ENCODE results near the gene SLIRP. TPM values are rescaled to one million over a fixed set of nuclear protein-coding genes. Genes with fewer than 3 reads are reported as not detected.
A peak's percentile ranks its signal among the peaks of the same experiment; 100 is the strongest.

Gene SLIRP
- total and polyA plus RNA-seq, 2 of the 4 experiments (the other 2 are of a cell fraction), result 226 to 244 TPM

GRCh38 chr14:77760381-77761204, 52.7 kb downstream of the SLIRP start, which contains the start of gene SNW1:
TSS of gene SNW1 (minus strand) at chr14:77761156. CDS start at chr14:77761127, 29 bp downstream.
- Histone ChIP-seq H2BK15ac (ENCODE audit: low read depth, low read length) (no peak within 1 kb of the TSS), H3K23ac (ENCODE audit: low read depth, low read length) (peak within 1 kb of the TSS; percentile 71), H4K91ac (ENCODE audit: insufficient read depth, low read depth, low read length) (peak within 1 kb of the TSS; percentile 75), H2BK120ac (ENCODE audit: low read depth, low read length) (peak within 1 kb of the TSS; percentile 25), H3K9ac (ENCODE audit: low read depth, low read length) (peak within 1 kb of the TSS; percentile 87), H3K27me3 (ENCODE audit: control insufficient read depth, insufficient read depth, low read length) (no peaks in the 10 kb centered on the region), H3K36me3 (ENCODE audit: control insufficient read depth, insufficient read depth, low read length) (peaks cover 1% of the 10 kb centered on the region; the same call in 1 of the 2 replicates), H3K56ac (ENCODE audit: extremely low read depth, insufficient read depth, low read length) (peak within 1 kb of the TSS; percentile 83), H4K5ac (ENCODE audit: low read depth, low read length) (peak within 1 kb of the TSS; percentile 91), H3K79me1 (ENCODE audit: low read depth in 1 of 2, low read length in 2 of 2) (peaks cover 20 to 38% of the 10 kb centered on the region in 2 experiments), H3K14ac (replicated peaks; ENCODE audit: low read depth, low read length) (peak within 1 kb of the TSS; percentile 82), H3K4me3 (ENCODE audit: insufficient read depth, low read depth, low read length) (peak within 1 kb of the TSS; percentile 90), H2AK9ac (replicated peaks; ENCODE audit: low read depth, low read length, poor library complexity) (peak within 1 kb of the TSS; percentile 93), H4K20me1 (ENCODE audit: insufficient read depth, low read length) (peaks cover 25% of the 10 kb centered on the region), H3K4ac (ENCODE audit: low read depth, low read length) (peak within 1 kb of the TSS; percentile 82), H3K4me1 (ENCODE audit: control insufficient read depth, insufficient read depth, low read length) (peaks cover 2% of the 10 kb centered on the region; the same call in 1 of the 2 replicates), H3K18ac (ENCODE audit: low read depth, low read length) (peak within 1 kb of the TSS; percentile 71), H2BK20ac (ENCODE audit: low read depth, low read length) (no peak within 1 kb of the TSS), H3K27ac (ENCODE audit: insufficient read depth, low read length) (peak within 1 kb of the TSS; percentile 74), H2AFZ (replicated peaks; ENCODE audit: low read length, poor library complexity) (peak within 1 kb of the TSS; percentile 96), H3K4me2 (ENCODE audit: low read depth, low read length) (peak within 1 kb of the TSS; percentile 90), H3K9me1 (ENCODE audit: insufficient read depth, low read length) (peaks cover 7% of the 10 kb centered on the region; the same call in 1 of the 2 replicates), H4K8ac (ENCODE audit: low read depth in 2 of 2, low read length in 2 of 2) (peak within 1 kb of the TSS; percentile 71 to 93), H3K9me3 (ENCODE audit: control insufficient read depth, insufficient read depth, low read length) (no peaks in the 10 kb centered on the region), H2BK5ac (ENCODE audit: low read depth, low read length, poor library complexity, severe bottlenecking) (peak within 1 kb of the TSS; percentile 75), H2AK5ac (ENCODE audit: low read depth, low read length) (peak within 1 kb of the TSS; percentile 40)
- TSS peak; percentile 79 for BruUV-seq (replicated peaks)
- dilution Hi-C loops (cut with HindIII; ENCODE audit: low sequenced_read_pairs, unreplicated experiment) (no loop called here), intact Hi-C loops (cut with micrococcal nuclease) (loop anchor here (1.0 to 5.0 kb wide), 2 partner anchors 40 to 807 kb away; partner anchors contain the start of gene ADCK1), in situ Hi-C loops (cut with MboI; ENCODE audit: low sequenced_read_pairs) (no loop called here)
- 1% methylated on average over 15 of the region's 60 CpGs; no CpG with 5 or more reads in 1 of the 2 experiments for WGBS, 2 experiments (ENCODE audit: extremely low coverage in 2 of 2, insufficient read length in 1 of 2)
- CTCF ChIA-PET, result interaction anchor here (0.6 to 1.1 kb wide), 4 partner anchors 7 to 293 kb away, joined by 3 to 4 read pairs (median 3); partner anchors contain the start of gene ADCK1
- ATAC-seq (ENCODE audit: low read depth) (peak; percentile 94), DNase-seq (peak; percentile 95)
- POLR2A ChIA-PET (ENCODE audit: unreplicated experiment), result no interaction called here
- TF ChIP-seq BHLHE40 (IDR thresholded peaks at IDR 0.05; ENCODE audit: low read depth, low read length) (no peak), NFE2L2 (IDR thresholded peaks at IDR 0.05; ENCODE audit: low read depth, low read length) (no peak), POLR2A (IDR thresholded peaks at IDR 0.05; ENCODE audit: low read depth, low read length) (peak; percentile 92), RAD21 (IDR thresholded peaks at IDR 0.05; ENCODE audit: low read length) (no peak), RCOR1 (IDR thresholded peaks at IDR 0.05; ENCODE audit: insufficient replicate concordance, low read length) (no peak), RFX5 (IDR thresholded peaks at IDR 0.05; ENCODE audit: low read depth, low read length) (no peak), SMC3 (IDR thresholded peaks at IDR 0.05; ENCODE audit: low read depth, low read length) (no peak), CHD1 (IDR thresholded peaks at IDR 0.05; ENCODE audit: low read depth, low read length) (peak; percentile 84; the same call in 1 of the 2 replicates), MAFK (IDR thresholded peaks at IDR 0.05; ENCODE audit: low read depth, low read length) (no peak), USF2 (IDR thresholded peaks at IDR 0.05; ENCODE audit: low read depth, low read length) (no peak), MAZ (IDR thresholded peaks at IDR 0.05; ENCODE audit: borderline replicate concordance, low read depth, low read length) (no peak), FOS (IDR thresholded peaks at IDR 0.05; ENCODE audit: low read depth, low read length) (no peak), ELK1 (IDR thresholded peaks at IDR 0.05; ENCODE audit: borderline replicate concordance, low read depth, low read length) (no peak), CTCF (conservative IDR thresholded peaks at IDR 0.05; ENCODE audit: low read depth, low read length) (no peak; the same call in 1 of the 2 replicates)
